Measurements from ENCODE around the gene KIAA0232.

Gene KIAA0232

DNA sequence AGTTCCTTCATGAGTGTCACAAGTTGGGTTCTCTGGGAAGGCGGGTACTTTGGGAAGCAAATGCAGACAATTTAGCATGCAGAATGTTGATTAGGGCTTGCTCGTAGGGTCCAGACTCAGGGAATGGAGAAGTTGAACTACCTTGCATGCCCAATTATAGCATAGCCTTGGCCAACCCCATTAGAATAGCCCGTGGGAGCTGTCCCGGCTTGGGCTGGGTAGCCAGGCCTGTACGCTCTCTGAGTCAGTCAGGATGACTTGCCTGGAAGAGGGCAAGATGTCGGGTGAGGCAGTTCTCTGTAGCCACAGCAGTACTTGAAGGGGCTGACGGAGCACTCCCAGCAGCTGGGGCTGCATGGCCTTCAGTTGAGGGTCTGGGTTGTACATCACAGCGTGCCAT, 19.5 kb downstream of the KIAA0232 start:
- H3K9me3 ChIP-seq (ENCODE audit: control insufficient read depth, low read depth, low read length): no peaks in the 10 kb centered on the region
- H3K9ac ChIP-seq (ENCODE audit: low read length): no peak overlapping the region
- no peaks in the 10 kb centered on the region for H3K27me3 ChIP-seq (ENCODE audit: control insufficient read depth, insufficient read depth, low read length)
- no peak overlapping the region for H3K27ac ChIP-seq (ENCODE audit: low read length)
- H3K4me3 ChIP-seq (ENCODE audit: low read length): no peak overlapping the region
- H3K4me1 ChIP-seq (ENCODE audit: control insufficient read depth, low read depth, low read length): peaks cover 5% of the 10 kb centered on the region
- H3K36me3 ChIP-seq (ENCODE audit: control insufficient read depth, low read depth, low read length): no peaks in the 10 kb centered on the region

- Histone ChIP-seq H3K27ac (ENCODE audit: low read length) (no peak overlapping the region), H3K9ac (ENCODE audit: low read length) (no peak overlapping the region), H3K9me3 (ENCODE audit: control insufficient read depth, low read depth, low read length) (no peaks in the 10 kb centered on the region), H3K36me3 (ENCODE audit: control insufficient read depth, low read depth, low read length) (no peaks in the 10 kb centered on the region), H3K27me3 (ENCODE audit: control insufficient read depth, insufficient read depth, low read length) (no peaks in the 10 kb centered on the region), H3K4me1 (ENCODE audit: control insufficient read depth, low read depth, low read length) (peaks cover 5% of the 10 kb centered on the region), H3K4me3 (ENCODE audit: low read length) (no peak overlapping the region)
Observed at GRCh38 chr4:6802626-6803025, 20.1 kb downstream of the KIAA0232 start.

GRCh38 chr4:6803246-6803645, 20.7 kb downstream of the KIAA0232 start:
- H3K9ac ChIP-seq (ENCODE audit: low read length): no peak overlapping the region
- H3K27ac ChIP-seq (ENCODE audit: low read length): no peak overlapping the region
- H3K27me3 ChIP-seq (ENCODE audit: control insufficient read depth, insufficient read depth, low read length): no peaks in the 10 kb centered on the region
- H3K9me3 ChIP-seq (ENCODE audit: control insufficient read depth, low read depth, low read length): no peaks in the 10 kb centered on the region
- no peak overlapping the region for H3K4me3 ChIP-seq (ENCODE audit: low read length)
- H3K4me1 ChIP-seq (ENCODE audit: control insufficient read depth, low read depth, low read length): peaks cover 5% of the 10 kb centered on the region
- no peaks in the 10 kb centered on the region for H3K36me3 ChIP-seq (ENCODE audit: control insufficient read depth, low read depth, low read length)

DNA sequence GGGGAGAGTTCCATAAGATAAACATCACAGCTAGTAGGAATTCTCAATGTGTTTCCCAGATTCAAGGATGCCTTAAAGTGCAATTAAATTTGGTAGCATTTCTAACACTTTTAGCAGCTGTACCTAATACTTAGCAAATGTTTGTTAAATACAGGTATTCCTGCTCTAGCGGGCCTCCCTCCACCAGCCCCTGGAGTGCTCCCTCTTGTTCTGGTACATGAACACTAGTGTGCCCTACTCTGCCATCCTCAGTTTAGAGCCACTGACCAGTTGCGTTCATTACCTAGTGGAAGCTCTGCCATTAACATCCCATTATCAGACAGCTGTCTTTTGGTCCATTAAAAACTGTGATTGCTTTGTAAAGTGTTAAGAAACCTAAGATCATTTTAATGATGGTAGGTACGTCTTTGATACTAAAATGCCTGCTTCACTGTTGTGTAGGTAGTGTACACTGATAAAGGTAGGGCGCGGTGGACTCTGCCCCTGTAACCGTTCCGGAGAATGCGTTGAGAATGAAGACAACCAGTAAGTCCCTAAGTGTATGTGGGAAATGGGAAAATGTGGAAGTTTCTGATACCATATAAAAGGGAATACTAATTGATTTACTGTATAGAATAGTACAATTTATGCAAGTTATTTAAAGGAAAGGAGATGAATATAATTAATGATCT, 21.7 kb downstream of the KIAA0232 start:
- peaks cover 5% of the 10 kb centered on the region for H3K4me1 ChIP-seq (ENCODE audit: control insufficient read depth, low read depth, low read length)
- H3K9me3 ChIP-seq (ENCODE audit: control insufficient read depth, low read depth, low read length): no peaks in the 10 kb centered on the region
- no peak overlapping the region for H3K27ac ChIP-seq (ENCODE audit: low read length)
- H3K36me3 ChIP-seq (ENCODE audit: control insufficient read depth, low read depth, low read length): no peaks in the 10 kb centered on the region
- H3K9ac ChIP-seq (ENCODE audit: low read length): no peak overlapping the region
- no peak overlapping the region for H3K4me3 ChIP-seq (ENCODE audit: low read length)
- H3K27me3 ChIP-seq (ENCODE audit: control insufficient read depth, insufficient read depth, low read length): no peaks in the 10 kb centered on the region

DNA sequence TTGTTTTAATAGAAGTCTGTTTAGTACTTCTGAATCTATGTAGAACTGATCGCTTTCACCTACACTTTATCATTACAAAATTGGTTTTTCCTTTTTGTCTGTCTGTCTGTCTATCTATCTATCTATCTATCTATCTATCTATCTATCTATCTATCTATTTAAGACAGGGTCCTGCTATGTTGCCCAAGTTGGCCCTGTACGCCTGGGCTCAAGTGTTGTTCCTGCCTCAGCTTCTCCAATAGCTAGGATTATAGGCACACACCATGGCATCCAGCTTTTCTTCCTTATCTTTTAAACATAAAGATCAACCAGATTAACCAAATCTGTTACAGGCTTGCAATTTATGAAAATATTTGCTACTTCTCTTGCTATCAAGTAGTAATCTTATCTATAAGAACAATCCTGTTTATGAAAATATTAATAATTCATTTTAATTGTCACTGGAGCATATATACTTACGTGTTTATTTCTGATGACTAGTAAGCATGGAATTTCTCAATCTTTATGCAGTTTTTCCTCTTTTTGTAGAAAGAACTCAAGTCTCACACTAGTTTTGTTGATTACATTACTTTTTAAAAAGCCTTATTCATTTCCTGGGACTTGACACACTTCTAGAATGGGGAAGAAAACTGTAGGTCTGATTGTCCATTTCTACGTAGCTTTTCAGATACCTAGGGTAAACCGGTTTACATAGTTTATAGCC, 24.5 kb downstream of the KIAA0232 start:
- Histone ChIP-seq H3K36me3 (ENCODE audit: control insufficient read depth, low read depth, low read length) (no peaks in the 10 kb centered on the region), H3K4me3 (ENCODE audit: low read length) (no peak overlapping the region), H3K4me1 (ENCODE audit: control insufficient read depth, low read depth, low read length) (peaks cover 5% of the 10 kb centered on the region), H3K9me3 (ENCODE audit: control insufficient read depth, low read depth, low read length) (no peaks in the 10 kb centered on the region), H3K27ac (ENCODE audit: low read length) (no peak overlapping the region), H3K27me3 (ENCODE audit: control insufficient read depth, insufficient read depth, low read length) (no peaks in the 10 kb centered on the region), H3K9ac (ENCODE audit: low read length) (no peak overlapping the region)

DNA sequence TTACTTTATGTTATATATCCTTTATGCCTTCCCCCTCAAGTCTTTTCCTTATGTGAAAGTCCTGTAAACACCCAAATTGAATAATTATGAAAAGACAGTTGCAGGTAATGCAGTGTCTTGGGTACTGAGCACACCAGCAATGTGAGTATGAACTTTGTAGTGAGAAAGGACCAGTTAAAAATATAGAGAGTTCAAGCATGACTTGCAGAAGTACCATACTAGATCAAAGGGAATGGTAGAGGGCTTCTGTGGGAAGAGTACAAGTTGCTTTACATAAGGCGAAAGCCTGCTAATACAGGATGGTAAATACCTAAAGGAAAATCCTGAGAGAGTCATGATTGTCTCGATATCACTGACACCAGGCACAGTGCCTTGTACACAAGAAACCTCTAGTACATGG, 25.7 kb downstream of the KIAA0232 start:
- peaks cover 5% of the 10 kb centered on the region for H3K4me1 ChIP-seq (ENCODE audit: control insufficient read depth, low read depth, low read length)
- no peaks in the 10 kb centered on the region for H3K36me3 ChIP-seq (ENCODE audit: control insufficient read depth, low read depth, low read length)
- H3K4me3 ChIP-seq (ENCODE audit: low read length): no peak overlapping the region
- H3K27me3 ChIP-seq (ENCODE audit: control insufficient read depth, insufficient read depth, low read length): no peaks in the 10 kb centered on the region
- no peak overlapping the region for H3K27ac ChIP-seq (ENCODE audit: low read length)
- no peak overlapping the region for H3K9ac ChIP-seq (ENCODE audit: low read length)
- H3K9me3 ChIP-seq (ENCODE audit: control insufficient read depth, low read depth, low read length): no peaks in the 10 kb centered on the region

- no peaks in the 10 kb centered on the region for H3K27me3 ChIP-seq (ENCODE audit: control insufficient read depth, insufficient read depth, low read length)
- no peak overlapping the region for H3K27ac ChIP-seq (ENCODE audit: low read length)
- H3K4me3 ChIP-seq (ENCODE audit: low read length): no peak overlapping the region
- H3K9ac ChIP-seq (ENCODE audit: low read length): no peak overlapping the region
- H3K9me3 ChIP-seq (ENCODE audit: control insufficient read depth, low read depth, low read length): no peaks in the 10 kb centered on the region
- H3K36me3 ChIP-seq (ENCODE audit: control insufficient read depth, low read depth, low read length): no peaks in the 10 kb centered on the region
- H3K4me1 ChIP-seq (ENCODE audit: control insufficient read depth, low read depth, low read length): peaks cover 1% of the 10 kb centered on the region
Observed at GRCh38 chr4:6811165-6811564, 28.6 kb downstream of the KIAA0232 start.

DNA sequence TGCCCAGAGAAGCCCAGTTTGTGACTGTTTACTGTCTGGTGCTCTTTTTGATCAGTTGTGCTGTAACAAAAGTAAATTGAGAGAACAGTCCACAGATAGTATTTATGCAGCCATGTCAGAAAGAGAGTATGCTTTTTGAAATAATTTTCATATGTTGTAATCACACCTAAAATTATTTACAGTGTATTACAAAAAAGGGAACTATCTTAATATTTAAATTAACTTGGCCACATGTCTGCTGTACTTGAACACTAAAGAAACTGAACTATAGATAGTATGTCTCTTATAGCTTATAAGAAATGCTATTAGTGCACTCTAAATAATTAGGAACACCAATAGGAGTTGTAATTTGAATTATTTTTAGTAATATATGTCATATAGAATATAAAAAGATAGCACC, 30.2 kb downstream of the KIAA0232 start:
- H3K9me3 ChIP-seq (ENCODE audit: control insufficient read depth, low read depth, low read length): no peaks in the 10 kb centered on the region
- H3K4me1 ChIP-seq (ENCODE audit: control insufficient read depth, low read depth, low read length): no peaks in the 10 kb centered on the region
- H3K36me3 ChIP-seq (ENCODE audit: control insufficient read depth, low read depth, low read length): no peaks in the 10 kb centered on the region
- no peak overlapping the region for H3K9ac ChIP-seq (ENCODE audit: low read length)
- H3K4me3 ChIP-seq (ENCODE audit: low read length): no peak overlapping the region
- no peak overlapping the region for H3K27ac ChIP-seq (ENCODE audit: low read length)
- no peaks in the 10 kb centered on the region for H3K27me3 ChIP-seq (ENCODE audit: control insufficient read depth, insufficient read depth, low read length)

GRCh38 chr4:6813725-6814124, 31.2 kb downstream of the KIAA0232 start:
- H3K27ac ChIP-seq (ENCODE audit: low read length): no peak overlapping the region
- peaks cover 4% of the 10 kb centered on the region for H3K9me3 ChIP-seq (ENCODE audit: control insufficient read depth, low read depth, low read length)
- H3K36me3 ChIP-seq (ENCODE audit: control insufficient read depth, low read depth, low read length): no peaks in the 10 kb centered on the region
- no peaks in the 10 kb centered on the region for H3K27me3 ChIP-seq (ENCODE audit: control insufficient read depth, insufficient read depth, low read length)
- H3K4me1 ChIP-seq (ENCODE audit: control insufficient read depth, low read depth, low read length): no peaks in the 10 kb centered on the region
- H3K9ac ChIP-seq (ENCODE audit: low read length): no peak overlapping the region
- H3K4me3 ChIP-seq (ENCODE audit: low read length): no peak overlapping the region

GRCh38 chr4:6815029-6815836, 32.7 kb downstream of the KIAA0232 start:
- H3K9ac ChIP-seq (ENCODE audit: low read length): no peak overlapping the region
- H3K4me3 ChIP-seq (ENCODE audit: low read length): no peak overlapping the region
- H3K27me3 ChIP-seq (ENCODE audit: control insufficient read depth, insufficient read depth, low read length): no peaks in the 10 kb centered on the region
- H3K4me1 ChIP-seq (ENCODE audit: control insufficient read depth, low read depth, low read length): no peaks in the 10 kb centered on the region
- peaks cover 15% of the 10 kb centered on the region for H3K9me3 ChIP-seq (ENCODE audit: control insufficient read depth, low read depth, low read length)
- H3K36me3 ChIP-seq (ENCODE audit: control insufficient read depth, low read depth, low read length): no peaks in the 10 kb centered on the region
- H3K27ac ChIP-seq (ENCODE audit: low read length): no peak overlapping the region

DNA sequence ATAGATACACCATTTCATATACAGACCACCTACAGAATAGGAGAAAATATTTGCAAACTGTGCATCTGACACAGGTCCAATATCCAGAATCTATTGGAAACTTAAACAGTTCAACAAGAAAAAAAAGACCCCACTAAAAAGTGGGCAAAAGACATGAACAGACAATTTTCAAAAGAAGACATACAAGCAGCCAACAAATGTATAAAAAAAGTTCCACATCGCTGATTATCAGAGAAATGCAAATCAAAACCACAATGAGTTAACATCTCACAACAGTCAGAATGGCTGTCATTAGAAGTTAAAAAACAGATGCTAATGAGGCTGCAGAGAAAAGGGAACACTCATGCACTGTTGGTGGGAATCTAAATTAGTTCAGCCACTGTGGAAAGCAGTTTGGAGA, 36.8 kb downstream of the KIAA0232 start:
- no peaks in the 10 kb centered on the region for H3K4me1 ChIP-seq (ENCODE audit: control insufficient read depth, low read depth, low read length)
- peaks cover 15% of the 10 kb centered on the region for H3K9me3 ChIP-seq (ENCODE audit: control insufficient read depth, low read depth, low read length)
- no peak overlapping the region for H3K27ac ChIP-seq (ENCODE audit: low read length)
- peaks cover 3% of the 10 kb centered on the region for H3K36me3 ChIP-seq (ENCODE audit: control insufficient read depth, low read depth, low read length)
- H3K9ac ChIP-seq (ENCODE audit: low read length): no peak overlapping the region
- H3K27me3 ChIP-seq (ENCODE audit: control insufficient read depth, insufficient read depth, low read length): no peaks in the 10 kb centered on the region
- no peak overlapping the region for H3K4me3 ChIP-seq (ENCODE audit: low read length)
